Stimulated activated CD4-positive, alpha-beta T cell treated with anti-CD3 and anti-CD28 coated beads, Interleukin-15, amount 100 ng/mL, for 48 hours (primary cell): ENCODE measurements around the gene RFXANK.
A peak's percentile ranks its signal among the peaks of the same experiment; 100 is the strongest.
"Not testable (repeated sequence)": the region's sequence is repeated elsewhere in the genome, so short reads cannot be mapped to it uniquely, and the experiment has no call there.

Experiments
- DNase-seq, 2 donors: peaks; one replicate each; pipeline ENCODE4 v3.0.0-alpha.2; 2020; ENCODE audit warnings: low read depth in 2 of 2

RFXANK gene

GRCh38 chr19:19170053-19170872, 21.8 kb upstream of the RFXANK start, which contains the start of gene MEF2B:
Gene MEF2B (minus strand): TSS chr19:19170263. CDS start chr19:19150735, 19,528 bp downstream.
- peak; percentile 69 to 74 for DNase-seq

DNA sequence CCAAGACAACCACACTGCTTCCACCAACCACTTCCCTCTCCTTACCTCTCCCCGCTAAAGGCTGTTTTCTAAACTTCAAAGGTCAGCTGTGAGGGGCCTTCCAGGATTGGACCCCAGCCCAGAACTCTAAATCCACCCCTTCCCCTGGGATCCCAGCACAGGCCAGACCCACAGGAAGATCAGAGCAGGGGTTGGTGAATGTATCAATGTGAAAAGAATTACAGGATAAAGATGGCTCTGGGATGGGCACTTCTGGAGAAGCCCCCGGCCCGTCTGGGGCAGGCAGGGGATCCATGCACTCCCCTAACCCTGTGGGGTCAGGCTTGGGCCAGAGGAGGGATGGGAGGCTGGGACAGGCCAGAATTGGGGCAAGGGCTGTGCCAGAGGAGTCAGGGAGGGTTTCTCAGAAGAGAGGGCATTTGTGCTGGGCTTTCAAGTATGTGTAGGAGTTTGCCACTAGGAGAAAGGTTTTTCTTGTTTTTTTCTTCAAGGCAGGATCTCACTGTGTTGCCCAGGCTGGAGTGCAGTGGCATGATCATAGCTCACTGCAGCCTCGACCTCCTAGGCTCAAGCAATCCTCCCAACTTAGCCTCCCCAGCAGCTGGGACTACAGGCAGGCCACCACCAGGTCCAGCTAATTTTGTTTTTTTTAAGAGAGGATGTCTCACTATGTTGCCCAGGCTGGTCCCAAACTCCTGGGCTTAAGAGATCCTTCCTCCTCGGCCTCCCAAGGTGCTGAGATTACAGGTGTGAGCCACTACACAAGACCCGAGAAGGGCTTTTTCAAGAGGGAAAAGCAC, 21.0 kb upstream of the RFXANK start:
- DNase-seq: no peak

DNA sequence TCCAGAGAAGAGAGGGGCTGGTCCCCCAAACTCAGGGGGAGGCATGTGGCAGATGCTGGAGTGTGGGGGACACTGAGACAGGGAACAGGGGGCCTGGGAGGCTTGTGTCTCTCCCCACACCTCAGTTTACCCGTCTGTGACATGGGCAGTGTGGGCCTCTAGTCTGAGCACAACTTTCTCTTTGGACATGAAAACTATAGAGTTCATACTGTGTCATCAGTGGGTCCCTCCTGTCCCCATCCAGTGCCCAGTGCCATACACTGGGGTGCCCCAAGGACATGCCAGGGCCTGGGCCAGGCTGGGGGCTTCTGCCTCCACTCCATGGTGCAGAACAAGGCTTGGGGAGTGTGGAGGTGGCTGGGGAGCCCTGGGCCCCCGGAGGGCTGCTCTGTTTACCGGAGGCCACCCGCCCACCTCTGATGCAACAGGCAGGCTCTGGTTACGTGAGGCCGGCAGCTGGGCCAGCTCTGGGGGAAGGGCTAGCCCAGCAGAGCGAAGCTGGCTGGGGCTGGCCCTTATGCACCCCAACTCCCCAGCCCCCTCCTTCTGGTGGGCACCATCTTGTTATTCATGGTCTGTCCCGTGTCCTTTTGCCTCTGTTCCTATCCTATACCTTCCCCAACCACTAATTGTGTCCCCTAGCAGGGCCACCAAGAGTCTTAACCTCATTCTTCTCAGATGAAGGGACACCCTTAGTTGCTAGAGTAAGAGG, 20.1 kb upstream of the RFXANK start:
- DNase-seq: no peak

- DNase-seq: not testable (repeated sequence)
Observed at GRCh38 chr19:19173243-19173642, 18.8 kb upstream of the RFXANK start.

DNA sequence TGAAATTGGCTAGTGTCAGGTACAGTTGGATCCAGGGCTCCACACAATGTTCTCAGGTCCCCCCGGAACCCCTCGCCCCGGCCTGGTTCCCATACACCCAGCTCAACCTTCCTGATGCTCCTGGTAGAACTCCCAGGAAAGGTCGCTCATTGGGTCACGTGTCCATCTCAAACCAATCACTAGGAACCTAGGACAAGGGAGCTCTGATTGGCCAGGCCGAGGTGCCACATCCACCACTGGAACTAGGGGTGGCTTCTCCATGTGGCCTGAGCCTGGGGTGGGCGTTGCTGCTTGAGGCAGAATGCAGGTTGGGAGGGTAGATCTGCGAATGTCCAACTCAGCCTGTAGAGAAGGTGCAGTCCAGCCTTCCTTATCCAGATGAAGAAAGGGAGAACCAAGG, 15.1 kb upstream of the RFXANK start:
- DNase-seq: no peak

- DNase-seq: no peak
Observed at GRCh38 chr19:19179548-19180441, 12.3 kb upstream of the RFXANK start.

DNA sequence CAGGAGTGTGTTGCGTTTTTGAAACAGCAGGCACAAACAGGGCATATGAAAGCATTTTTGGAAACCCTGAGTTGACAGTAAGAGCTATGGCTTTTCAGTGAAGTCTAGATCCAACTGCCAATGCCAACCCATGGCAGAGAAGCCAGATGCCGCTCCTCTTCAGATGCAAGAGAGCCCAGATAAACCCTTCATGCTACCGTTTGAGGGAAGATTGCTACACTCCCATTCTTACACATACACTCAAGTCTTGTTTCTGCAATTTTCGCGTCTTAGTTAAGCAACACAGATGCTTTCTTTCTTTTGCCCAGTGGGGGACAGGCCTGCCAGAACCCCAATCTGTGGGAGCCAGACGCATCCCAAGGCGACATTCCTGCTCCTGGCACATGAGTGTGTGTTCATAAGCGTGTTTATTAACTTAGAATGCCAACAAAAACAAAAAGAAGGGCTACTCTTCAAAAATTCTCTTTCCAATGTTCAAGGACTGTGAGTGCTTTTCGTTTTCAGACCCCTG, 10.5 kb upstream of the RFXANK start:
- DNase-seq: no peak

- DNase-seq: peak; percentile 27 to 62
Observed at GRCh38 chr19:19185853-19186740, 6.0 kb upstream of the RFXANK start.

DNA sequence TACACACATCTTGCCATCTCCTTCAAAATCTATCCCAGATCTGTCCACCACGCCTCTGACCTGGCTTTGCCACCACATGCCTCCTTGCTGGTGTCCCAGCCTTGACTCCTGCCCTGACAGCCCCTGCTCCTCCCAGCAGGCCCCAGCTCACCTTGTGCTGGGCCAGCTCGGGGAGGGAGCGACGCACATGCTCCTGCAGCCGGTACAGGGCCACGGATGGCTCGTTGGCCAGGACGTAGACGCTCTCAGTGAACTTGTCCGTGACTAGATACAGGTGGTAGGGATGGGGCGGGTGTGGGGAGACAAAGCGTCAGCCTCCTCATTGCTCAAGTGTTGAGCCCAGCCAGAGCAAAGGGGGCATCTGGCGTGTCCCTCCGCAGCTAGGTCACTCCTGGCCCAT, 5.3 kb upstream of the RFXANK start:
- DNase-seq: no peak

DNA sequence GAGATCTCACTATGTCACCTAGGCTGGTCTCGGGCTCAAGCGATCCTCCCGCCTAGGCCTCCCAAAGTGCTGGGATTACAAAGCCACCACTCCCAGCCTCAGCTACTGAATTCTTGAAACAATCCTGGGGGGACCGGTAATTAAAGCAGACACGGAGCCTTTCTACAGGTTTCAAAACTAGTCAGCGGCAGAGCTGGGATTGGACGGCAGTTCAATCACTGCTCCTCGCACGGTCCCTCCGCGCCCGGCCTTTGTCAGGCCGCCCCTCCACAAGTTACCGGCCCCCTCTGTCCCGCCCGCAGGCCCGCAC, 335 bp upstream of the RFXANK start:
- DNase-seq: no peak

DNA sequence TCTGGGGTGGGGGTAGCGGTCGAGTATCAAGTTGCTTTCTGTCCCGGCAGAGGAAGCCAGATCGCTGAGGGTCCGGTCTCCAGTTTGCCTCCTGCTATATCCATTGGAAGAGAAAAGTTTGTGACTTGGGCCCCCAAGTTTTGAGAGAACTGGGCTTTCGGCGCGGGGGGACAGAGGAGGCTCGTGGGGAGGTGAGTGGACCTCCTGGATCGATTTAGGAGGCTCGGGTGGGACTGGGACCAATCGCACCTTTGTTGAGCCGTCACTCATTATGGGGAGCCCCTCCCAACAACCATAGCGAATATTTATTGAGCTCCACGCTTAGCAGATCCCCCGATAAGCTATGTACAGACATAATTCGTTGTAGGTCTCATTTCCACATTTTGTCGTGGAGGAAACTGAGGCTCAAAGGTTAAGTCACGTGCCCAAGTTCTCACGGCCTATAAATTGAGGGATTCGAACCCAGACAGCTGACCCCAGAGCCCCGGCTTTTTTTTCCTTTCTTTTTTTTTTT, 909 bp downstream of the RFXANK start:
- no peak for DNase-seq

DNA sequence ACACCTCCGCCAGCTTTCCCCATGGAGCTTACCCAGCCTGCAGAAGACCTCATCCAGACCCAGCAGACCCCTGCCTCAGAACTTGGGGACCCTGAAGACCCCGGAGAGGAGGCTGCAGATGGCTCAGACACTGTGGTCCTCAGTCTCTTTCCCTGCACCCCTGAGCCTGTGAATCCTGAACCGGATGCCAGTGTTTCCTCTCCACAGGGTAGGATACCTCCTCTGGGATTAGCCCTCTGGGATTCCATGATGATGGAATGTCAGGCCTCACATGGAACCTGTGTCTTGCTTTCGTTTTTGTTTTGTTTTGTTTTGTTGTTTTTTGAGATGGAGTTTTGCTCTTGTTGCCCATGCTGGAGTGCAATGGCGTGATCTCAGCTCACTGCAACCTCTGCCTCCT, 1.9 kb downstream of the RFXANK start:
- no peak for DNase-seq

- DNase-seq: no peak
Observed at GRCh38 chr19:19201697-19202630, 9.9 kb downstream of the RFXANK start.

DNA sequence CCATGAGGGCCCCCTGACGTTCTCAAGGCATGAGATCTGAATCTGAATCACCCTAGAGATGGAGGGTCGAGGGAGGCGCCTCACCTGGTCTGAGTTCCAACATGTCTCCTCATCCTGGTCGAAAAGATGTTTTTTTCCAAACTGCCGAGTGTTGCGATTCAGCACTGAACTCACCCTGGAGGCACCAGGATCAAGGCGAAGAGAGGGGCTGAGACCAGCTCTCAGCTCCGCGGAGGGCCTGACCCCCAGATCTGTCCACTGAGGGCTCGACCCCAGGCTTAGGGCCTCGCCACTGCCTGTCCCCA, 10.6 kb downstream of the RFXANK start:
- no peak for DNase-seq

DNA sequence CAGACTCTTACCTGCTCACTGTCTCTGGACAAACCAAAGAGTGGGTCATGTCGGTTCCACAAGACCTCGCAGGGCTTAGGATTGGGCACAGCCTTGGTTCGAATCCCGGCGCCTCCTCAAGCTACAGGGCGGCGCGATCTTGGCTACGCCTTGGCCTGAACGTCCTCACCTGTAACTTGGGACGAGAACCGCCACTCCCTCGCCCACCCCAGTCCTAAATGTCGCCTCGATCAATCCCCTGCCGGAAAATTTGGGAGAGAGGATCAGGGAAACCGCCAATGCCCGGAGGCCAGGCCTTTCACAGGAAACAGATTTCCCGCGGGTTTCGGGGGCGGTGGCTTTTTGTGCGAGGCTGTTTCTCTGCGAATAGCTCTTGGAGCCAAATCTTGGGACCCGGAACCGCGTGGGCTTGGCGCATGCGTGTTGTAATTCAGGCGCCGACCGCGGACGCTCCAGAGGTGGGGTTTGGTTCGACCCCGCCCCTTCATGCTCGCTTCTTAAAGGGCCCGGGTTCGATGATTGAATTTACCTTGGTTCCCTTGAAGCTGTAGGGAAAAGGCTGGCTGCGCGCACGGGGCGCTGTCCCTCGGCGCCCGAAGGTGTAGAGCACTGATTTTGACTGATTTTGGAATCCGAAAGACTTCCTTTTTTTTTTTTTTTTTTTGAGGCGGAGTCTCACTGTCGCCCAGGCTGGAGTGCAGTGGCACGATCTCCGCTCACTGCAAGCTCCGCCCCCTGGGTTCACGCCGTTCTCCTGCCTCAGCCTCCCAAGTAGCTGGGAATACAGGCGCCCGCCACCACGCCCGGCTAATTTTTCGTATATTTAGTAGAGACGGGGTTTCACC, 11.2 kb downstream of the RFXANK start, which contains the start of gene NR2C2AP:
TSS of gene NR2C2AP (minus strand) at position 403 of the 845 bp plus-strand sequence. CDS start at position 49, 354 bp downstream.
- DNase-seq: peak; percentile 86 to 93

DNA sequence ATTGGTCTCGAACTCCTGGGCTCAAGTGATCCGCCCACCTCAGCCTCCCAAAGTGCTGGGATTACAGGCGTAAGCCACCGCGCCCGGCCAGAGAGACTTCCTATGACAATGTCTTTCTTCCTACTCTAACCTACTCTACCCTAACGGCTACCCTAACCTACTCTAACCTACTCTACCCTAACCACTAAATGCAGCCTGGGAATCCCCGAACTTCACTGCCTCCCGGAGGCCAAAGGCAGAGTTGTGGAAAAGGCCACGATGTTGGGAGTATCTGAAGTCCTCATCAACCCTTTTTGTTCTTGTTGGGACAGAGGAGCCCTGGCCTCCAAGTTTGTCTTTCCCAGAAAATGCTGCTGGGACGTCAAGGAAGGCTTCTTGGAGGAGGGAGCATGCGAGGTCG, 12.1 kb downstream of the RFXANK start:
- no peak for DNase-seq

DNA sequence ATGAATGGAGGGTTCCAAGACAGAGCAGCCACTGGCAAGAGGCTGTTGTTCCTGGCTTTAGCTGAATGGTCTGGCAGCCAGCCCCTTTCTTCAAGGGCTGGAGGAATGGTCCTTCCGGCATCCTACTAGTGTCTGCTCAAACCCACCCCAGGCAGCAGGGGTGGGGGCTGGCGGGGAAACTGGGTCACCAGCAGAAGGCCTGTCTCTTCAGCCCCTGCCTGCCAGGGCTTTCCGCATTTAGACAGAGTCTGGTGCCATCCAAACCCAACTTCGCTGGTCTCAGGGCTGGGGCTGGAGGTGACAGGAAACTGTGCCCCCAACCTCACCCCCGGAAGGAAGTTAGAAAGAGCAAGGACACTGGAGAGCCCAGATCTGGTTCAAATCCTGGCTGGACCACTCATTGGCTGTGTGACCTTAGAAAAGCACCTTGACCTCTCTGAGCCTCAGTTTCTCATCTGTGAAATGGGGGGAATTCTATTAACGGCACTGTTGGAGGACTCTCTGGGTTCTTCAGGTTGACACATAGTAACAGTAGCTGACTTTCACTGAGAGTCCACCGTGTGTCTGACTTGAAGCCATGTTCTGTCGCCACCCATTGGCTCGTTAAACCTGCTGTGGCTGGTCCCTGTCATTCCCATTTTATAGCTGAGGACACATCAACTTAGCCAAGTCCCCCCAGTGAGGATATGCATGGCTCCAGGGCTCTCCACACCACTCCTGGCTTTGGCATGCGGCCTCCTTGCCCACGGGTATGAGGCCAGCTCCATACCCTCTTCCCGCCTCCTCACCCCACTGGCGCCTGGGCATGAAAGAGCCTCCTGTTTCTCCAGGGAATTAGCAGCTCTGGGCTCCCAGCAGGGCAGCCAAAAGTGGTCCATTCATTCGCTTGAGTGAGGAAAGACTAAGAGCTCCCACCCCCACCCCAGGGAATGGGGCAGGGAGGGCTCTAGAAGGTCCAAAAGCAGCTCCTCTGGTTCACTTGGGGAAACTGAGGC, 13.7 kb downstream of the RFXANK start:
- DNase-seq: no peak
